GM18951 (cell line): ENCODE data around the gene NDEL1.

Experiments used
- POLR2A ChIP-seq: IDR thresholded peaks from 4 replicates; pipeline ENCODE4 v1.6.1; 2011; ENCODE audit warnings: mild to moderate bottlenecking; ENCODE audit not compliant: insufficient read length, insufficient read depth; ENCODE audit errors: extremely low read depth
- in situ Hi-C: fragments of 300-500 bp; cut with MboI; formaldehyde crosslinking; loops from one replicate; pipeline ENCODE4 v1.12.0; 2022; ENCODE audit warnings: low sequenced_read_pairs, mixed read lengths, inconsistent platforms; ENCODE audit not compliant: unreplicated experiment

Gene NDEL1

GRCh38 chr17:8494021-8494420 is 58.3 kb downstream of the NDEL1 start:
- TF ChIP-seq POLR2A: no peak
- in situ Hi-C loops: no loop called here

GRCh38 chr17:8494506-8495111 is 58.9 kb downstream of the NDEL1 start:
- TF ChIP-seq POLR2A: no peak
- in situ Hi-C loops: no loop called here

- in situ Hi-C loops: no loop called here
- TF ChIP-seq POLR2A: no peak
These were observed 60.4 kb downstream of the NDEL1 start for GRCh38 chr17:8496081-8496480.

GRCh38 chr17:8499171-8499570 is 63.5 kb downstream of the NDEL1 start:
- no peak for TF ChIP-seq POLR2A
- in situ Hi-C loops: no loop called here

GRCh38 chr17:8499614-8500013 is 63.9 kb downstream of the NDEL1 start:
- TF ChIP-seq POLR2A: no peak
- in situ Hi-C loops: no loop called here

GRCh38 chr17:8500609-8501008 is 64.9 kb downstream of the NDEL1 start:
- in situ Hi-C loops: no loop called here
- no peak for TF ChIP-seq POLR2A

- no peak for TF ChIP-seq POLR2A
- in situ Hi-C loops: no loop called here
These were observed 66.4 kb downstream of the NDEL1 start for GRCh38 chr17:8502126-8502525.

- in situ Hi-C loops: no loop called here
- TF ChIP-seq POLR2A: no peak
These were observed 67.7 kb downstream of the NDEL1 start for GRCh38 chr17:8503368-8503767.

- no peak for TF ChIP-seq POLR2A
- in situ Hi-C loops: no loop called here
These were observed 68.1 kb downstream of the NDEL1 start for GRCh38 chr17:8503807-8504206.

GRCh38 chr17:8504460-8505207 is 69.0 kb downstream of the NDEL1 start:
- in situ Hi-C loops: no loop called here
- no peak for TF ChIP-seq POLR2A

- TF ChIP-seq POLR2A: no peak
- in situ Hi-C loops: no loop called here
These were observed 70.5 kb downstream of the NDEL1 start for GRCh38 chr17:8506145-8506544.

GRCh38 chr17:8514801-8515200 is 79.1 kb downstream of the NDEL1 start:
- TF ChIP-seq POLR2A: no peak
- in situ Hi-C loops: no loop called here
